HepG2 (cell line): ENCODE data around the gene SLC34A3. TPM values are rescaled to one million over a fixed set of nuclear protein-coding genes. Genes with fewer than 3 reads are reported as not detected.

ENCODE experiments used
- ATAC-seq: fragments of 200-7000 bp; cut with Tn5 transposase; 3 replicates; pipeline ENCODE4 v1.9.1; 2020; ENCODE audit warnings: mild to moderate bottlenecking, moderate library complexity
- BruUV-seq: library from RNA; stranded (reverse); fragments of 400-500 nt; replicated peaks from 2 replicates; lab custom pipeline; 2021; lab: Mats Ljungman, UMichigan
- CTCF ChIA-PET: fragments of 300-600 bp; formaldehyde crosslinking; extraction: SDS; loops from one replicate; lab custom pipeline; 2021; ENCODE audit warnings: low total read pairs, inconsistent platforms, low intra/inter-chr PET ratio; lab: Yijun Ruan, JAX
- POLR2A ChIA-PET: fragments of 350-600 bp; sonication (Branson Sonifier 250); formaldehyde crosslinking; loops from one replicate; lab custom pipeline; 2020; ENCODE audit warnings: antibody characterized with exemption, inconsistent platforms; lab: Yijun Ruan, JAX
- DNase-seq: peaks from one replicate; pipeline ENCODE4 v3.0.0-alpha.2; 2015; ENCODE audit warnings: low spot score
- FAIRE-seq: peaks from 3 replicates; lab custom pipeline; 2011; peaks lifted over from hg19 to GRCh38; lab: Jason Lieb, UNC
- H2AFZ ChIP-seq: one replicate; pipeline ENCODE4 v1.6.1; 2011; ENCODE audit warnings: low read length, inconsistent platforms
- H3K27ac ChIP-seq: fragments of 300-600 bp; 3 replicates; pipeline ENCODE4 v1.8.0; 2011; ENCODE audit warnings: mixed run types, mild to moderate bottlenecking, mixed read lengths, low read length, inconsistent platforms; ENCODE audit not compliant: insufficient read depth; ENCODE audit errors: extremely low read length
- H3K27me3 ChIP-seq, 2 experiments: fragments of 200-600 bp in 1 of 2; 2 replicates in 1 of 2; 3 replicates in 1 of 2; pipeline versions ENCODE4 v1.6.0 to v1.8.0; 2011; ENCODE audit warnings: low read length in 2 of 2, mild to moderate bottlenecking in 2 of 2, moderate library complexity in 2 of 2, inconsistent platforms in 1 of 2; ENCODE audit not compliant: insufficient read depth in 2 of 2, control insufficient read depth in 1 of 2
- H3K36me3 ChIP-seq, 2 experiments: fragments of 200-600 bp in 1 of 2; replicated peaks in 1 of 2; 2 replicates in 1 of 2; 3 replicates in 1 of 2; pipeline versions ENCODE4 v1.5.1 to v1.8.0; 2011; ENCODE audit warnings: low read length in 2 of 2, inconsistent platforms in 1 of 2; ENCODE audit not compliant: insufficient read depth in 2 of 2, control insufficient read depth in 1 of 2
- H3K4me1 ChIP-seq: 2 replicates; pipeline ENCODE4 v1.5.1; 2012; ENCODE audit warnings: low read length, inconsistent platforms; ENCODE audit not compliant: insufficient read depth
- H3K4me2 ChIP-seq: 2 replicates; pipeline ENCODE4 v1.6.0; 2011; ENCODE audit warnings: low read depth, low read length, inconsistent platforms
- H3K4me3 ChIP-seq, 3 experiments: fragments of 200-600 bp in 1 of 3; sonication (generic), shearing (Covaris generic) in 1 of 3; replicated peaks in 1 of 3; 2 replicates each; pipeline ENCODE4 v1.5.1; 2011 to 2016; ENCODE audit warnings: low read length in 3 of 3, inconsistent platforms in 2 of 3, low read depth in 2 of 3, mild to moderate bottlenecking in 2 of 3, control low read depth in 1 of 3, mixed read lengths in 1 of 3; ENCODE audit not compliant: insufficient read depth in 1 of 3
- H3K79me2 ChIP-seq: one replicate; pipeline ENCODE4 v1.6.1; 2011; ENCODE audit warnings: low read length, inconsistent platforms; ENCODE audit not compliant: insufficient read depth
- H3K9ac ChIP-seq: 2 replicates; pipeline ENCODE4 v1.6.0; 2011; ENCODE audit warnings: mild to moderate bottlenecking, low read depth, low read length, inconsistent platforms; ENCODE audit not compliant: insufficient read depth
- H3K9me3 ChIP-seq: 2 replicates; pipeline ENCODE4 v1.5.1; 2012; ENCODE audit warnings: mild to moderate bottlenecking, low read length
- H4K20me1 ChIP-seq: 2 replicates; pipeline ENCODE4 v1.6.0; 2011; ENCODE audit warnings: inconsistent platforms, mild to moderate bottlenecking, low read length, moderate library complexity; ENCODE audit not compliant: insufficient read depth
- AGO1 ChIP-seq: fragments of 200-400 bp; formaldehyde crosslinking; IDR thresholded peaks from 2 replicates; pipeline ENCODE4 v1.6.1; 2017; ENCODE audit warnings: mild to moderate bottlenecking, low read depth, low read length, moderate library complexity; ENCODE audit not compliant: poor library complexity, severe bottlenecking
- ATRX ChIP-seq: sonication (generic); formaldehyde crosslinking; IDR thresholded peaks from 2 replicates; pipeline ENCODE4 v1.4.0; 2020; ENCODE audit warnings: missing genetic modification reagents, borderline replicate concordance
- CTCF ChIP-seq: sonication (generic); formaldehyde crosslinking; IDR thresholded peaks from 2 replicates; pipeline ENCODE4 v1.5.0; 2020; ENCODE audit warnings: mild to moderate bottlenecking, missing genetic modification reagents, moderate library complexity
- HIVEP1 ChIP-seq: sonication (generic); formaldehyde crosslinking; IDR thresholded peaks from 2 replicates; pipeline ENCODE4 v1.4.0; 2020; ENCODE audit warnings: mild to moderate bottlenecking, missing genetic modification reagents
- HNRNPLL ChIP-seq: fragments of 200-400 bp; formaldehyde crosslinking; IDR thresholded peaks from 2 replicates; pipeline ENCODE4 v1.6.1; 2017; ENCODE audit warnings: mild to moderate bottlenecking, low read depth, low read length; ENCODE audit not compliant: poor library complexity, severe bottlenecking
- HOXA3 ChIP-seq: sonication (generic); formaldehyde crosslinking; IDR thresholded peaks from 2 replicates; pipeline ENCODE4 v1.5.0; 2020; ENCODE audit warnings: missing genetic modification reagents
- HOXA5 ChIP-seq: sonication (generic); formaldehyde crosslinking; IDR thresholded peaks from 2 replicates; pipeline ENCODE4 v1.4.0; 2020; ENCODE audit warnings: missing genetic modification reagents
- NFYC ChIP-seq: IDR thresholded peaks from 2 replicates; pipeline ENCODE4 v1.6.1; 2016; ENCODE audit warnings: missing genetic modification reagents, missing compliant biosample characterization
- NR2C2 ChIP-seq: sonication (generic); formaldehyde crosslinking; IDR thresholded peaks from 2 replicates; pipeline ENCODE4 v1.4.0; 2020; ENCODE audit warnings: missing genetic modification reagents, mild to moderate bottlenecking, moderate library complexity, borderline replicate concordance
- RBFOX2 ChIP-seq: fragments of 200-400 bp; formaldehyde crosslinking; IDR thresholded peaks from 2 replicates; pipeline ENCODE4 v1.6.1; 2017; ENCODE audit warnings: low read depth, mild to moderate bottlenecking, low read length
- SAP130 ChIP-seq: IDR thresholded peaks from 2 replicates; pipeline ENCODE4 v1.6.1; 2016; ENCODE audit warnings: low read depth
- ZBTB38 ChIP-seq: sonication (generic); formaldehyde crosslinking; IDR thresholded peaks from 2 replicates; pipeline ENCODE4 v1.5.1; 2020; ENCODE audit warnings: mild to moderate bottlenecking, missing genetic modification reagents
- ZFY ChIP-seq: sonication (generic); formaldehyde crosslinking; IDR thresholded peaks from 2 replicates; pipeline ENCODE4 v1.4.0; 2020; ENCODE audit warnings: missing genetic modification reagents
- ZNF619 ChIP-seq: sonication (generic); formaldehyde crosslinking; IDR thresholded peaks from 2 replicates; pipeline ENCODE4 v1.4.0; 2020; ENCODE audit warnings: mild to moderate bottlenecking, missing genetic modification reagents
- ZNF7 ChIP-seq: IDR thresholded peaks from 2 replicates; pipeline ENCODE4 v1.6.1; 2016; ENCODE audit warnings: missing biosample characterization, missing genetic modification reagents
- WGBS: methylation state at CpG from one replicate; pipeline ENCODE4 v1.1.6; 2017; ENCODE audit warnings: low lambda C conversion rate; 5-methylcytosine and 5-hydroxymethylcytosine counted together
- in situ Hi-C: cut with HindIII; loops from 2 replicates; pipeline ENCODE4 v1.10.0; 2017; ENCODE audit warnings: low pct_unique_long_range_greater_than_20kb; ENCODE audit not compliant: extremely low pct_ligation_motif_present
- intact Hi-C: fragments of 100-400 bp; cut with micrococcal nuclease; formaldehyde crosslinking; loops from one replicate; pipeline ENCODE4 v1.10.0; 2022; ENCODE audit not compliant: unreplicated experiment
- polyA plus RNA-seq, 8 experiments: library from polyadenylated mRNA; depleted of rRNA in 3 of 8; stranded (reverse) in 7 of 8; unstranded in 1 of 8; fragments of >200 nt; fragmentation: Illumina TruSeq in 4 of 8; extraction: Trizol in 4 of 8; gene quantifications; 2 replicates each; pipeline versions ENCODE4 v1.2.1 to v1.2.3, GENCODE V29; 2011 to 2016; ENCODE audit warnings: low read depth in 4 of 8, missing spikeins in 1 of 8, mixed read lengths in 1 of 8; ENCODE audit not compliant: insufficient read depth in 1 of 8
- total RNA-seq, 5 experiments: library from RNA; depleted of rRNA; stranded (reverse); fragments of >200 nt; fragmentation: Illumina TruSeq; extraction: Trizol; gene quantifications; 2 replicates each; pipeline ENCODE4 v1.2.3, GENCODE V29; 2016; ENCODE audit warnings: low read depth in 1 of 5
- TF ChIP-seq, protein P1 (sequence below): sonication (generic); formaldehyde crosslinking; IDR thresholded peaks from 2 replicates; pipeline ENCODE4 v1.4.0; 2020; ENCODE audit warnings: missing genetic modification reagents, borderline replicate concordance
- TF ChIP-seq, protein P2 (sequence below): sonication (generic); formaldehyde crosslinking; IDR thresholded peaks from 2 replicates; pipeline ENCODE4 v1.4.0; 2020; ENCODE audit warnings: missing genetic modification reagents

The SLC34A3 gene
- total and polyA plus RNA-seq, 2 of the 13 experiments (the other 11 are each of a cell fraction or from before 2014, with no cell fraction given) = 0.07 to 1.0 TPM

GRCh38 chr9:137278721-137279711 lies 48.3 kb downstream of the SLC34A3 start:
- H4K20me1 ChIP-seq = no peaks in the 10 kb centered on the region
- 98% methylated on average over 95 of the region's 139 CpGs for WGBS
- no peak overlapping the region for H3K27ac ChIP-seq
- H3K4me2 ChIP-seq = peak overlapping the region; percentile 88
- peak overlapping the region; percentile 87 to 90 (median 88); a peak in 5 of 6 replicates for H3K4me3 ChIP-seq
- no peaks in the 10 kb centered on the region for H3K9me3 ChIP-seq
- H3K27me3 ChIP-seq = no peaks in the 10 kb centered on the region; a peak in 1 of 5 replicates
- peak overlapping the region; percentile 82 for H3K9ac ChIP-seq
- in situ Hi-C loops (no loop called here), intact Hi-C loops (no loop called here)
- no peak overlapping the region for H2AFZ ChIP-seq
- ChIA-PET POLR2A (interaction anchor here (0.6 kb wide), 1 partner anchor 129 kb away, joined by 3 read pairs; no protein-coding TSS in a partner anchor), CTCF (no interaction called here)
- peaks cover 21% of the 10 kb centered on the region for H3K4me1 ChIP-seq
- TF ChIP-seq NR2C2 (no peak), CTCF (peak; percentile 14; the same call in 1 of the 2 replicates), HNRNPLL (peak; percentile 98), HIVEP1 (CRISPR knock-in tag) (no peak), ATRX (CRISPR knock-in tag) (no peak), ZNF7 (CRISPR knock-in tag) (no peak), ZBTB38 (CRISPR knock-in tag) (peak; percentile 75), RBFOX2 (peak; percentile 32; the same call in 1 of the 2 replicates), HOXA5 (CRISPR knock-in tag) (no peak), AGO1 (peak; percentile 2), ZNF619 (CRISPR knock-in tag) (no peak), HOXA3 (peak; percentile 47; the same call in 1 of the 2 replicates), NFYC (CRISPR knock-in tag) (no peak), ZFY (CRISPR knock-in tag) (no peak), SAP130 (CRISPR knock-in tag) (0 out of 2 replicates have a peak, but pooled peaks have one; percentile 13)
- TF ChIP-seq, protein P1, sequence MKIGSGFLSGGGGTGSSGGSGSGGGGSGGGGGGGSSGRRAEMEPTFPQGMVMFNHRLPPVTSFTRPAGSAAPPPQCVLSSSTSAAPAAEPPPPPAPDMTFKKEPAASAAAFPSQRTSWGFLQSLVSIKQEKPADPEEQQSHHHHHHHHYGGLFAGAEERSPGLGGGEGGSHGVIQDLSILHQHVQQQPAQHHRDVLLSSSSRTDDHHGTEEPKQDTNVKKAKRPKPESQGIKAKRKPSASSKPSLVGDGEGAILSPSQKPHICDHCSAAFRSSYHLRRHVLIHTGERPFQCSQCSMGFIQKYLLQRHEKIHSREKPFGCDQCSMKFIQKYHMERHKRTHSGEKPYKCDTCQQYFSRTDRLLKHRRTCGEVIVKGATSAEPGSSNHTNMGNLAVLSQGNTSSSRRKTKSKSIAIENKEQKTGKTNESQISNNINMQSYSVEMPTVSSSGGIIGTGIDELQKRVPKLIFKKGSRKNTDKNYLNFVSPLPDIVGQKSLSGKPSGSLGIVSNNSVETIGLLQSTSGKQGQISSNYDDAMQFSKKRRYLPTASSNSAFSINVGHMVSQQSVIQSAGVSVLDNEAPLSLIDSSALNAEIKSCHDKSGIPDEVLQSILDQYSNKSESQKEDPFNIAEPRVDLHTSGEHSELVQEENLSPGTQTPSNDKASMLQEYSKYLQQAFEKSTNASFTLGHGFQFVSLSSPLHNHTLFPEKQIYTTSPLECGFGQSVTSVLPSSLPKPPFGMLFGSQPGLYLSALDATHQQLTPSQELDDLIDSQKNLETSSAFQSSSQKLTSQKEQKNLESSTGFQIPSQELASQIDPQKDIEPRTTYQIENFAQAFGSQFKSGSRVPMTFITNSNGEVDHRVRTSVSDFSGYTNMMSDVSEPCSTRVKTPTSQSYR (CRISPR knock-in tag) = no peak
- TF ChIP-seq, protein P2, sequence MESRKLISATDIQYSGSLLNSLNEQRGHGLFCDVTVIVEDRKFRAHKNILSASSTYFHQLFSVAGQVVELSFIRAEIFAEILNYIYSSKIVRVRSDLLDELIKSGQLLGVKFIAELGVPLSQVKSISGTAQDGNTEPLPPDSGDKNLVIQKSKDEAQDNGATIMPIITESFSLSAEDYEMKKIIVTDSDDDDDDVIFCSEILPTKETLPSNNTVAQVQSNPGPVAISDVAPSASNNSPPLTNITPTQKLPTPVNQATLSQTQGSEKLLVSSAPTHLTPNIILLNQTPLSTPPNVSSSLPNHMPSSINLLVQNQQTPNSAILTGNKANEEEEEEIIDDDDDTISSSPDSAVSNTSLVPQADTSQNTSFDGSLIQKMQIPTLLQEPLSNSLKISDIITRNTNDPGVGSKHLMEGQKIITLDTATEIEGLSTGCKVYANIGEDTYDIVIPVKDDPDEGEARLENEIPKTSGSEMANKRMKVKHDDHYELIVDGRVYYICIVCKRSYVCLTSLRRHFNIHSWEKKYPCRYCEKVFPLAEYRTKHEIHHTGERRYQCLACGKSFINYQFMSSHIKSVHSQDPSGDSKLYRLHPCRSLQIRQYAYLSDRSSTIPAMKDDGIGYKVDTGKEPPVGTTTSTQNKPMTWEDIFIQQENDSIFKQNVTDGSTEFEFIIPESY = 0 out of 2 replicates have a peak, but pooled peaks have one; percentile 40
- TSS peak; percentile 43 for BruUV-seq
- FAIRE-seq (no peak), DNase-seq (no peak), ATAC-seq (no peak)
- H3K36me3 ChIP-seq = peaks cover 0 to 7% of the 10 kb centered on the region in 2 experiments; a peak in 2 of 5 replicates
- peaks cover 6% of the 10 kb centered on the region for H3K79me2 ChIP-seq
